ENCODE data around the gene CAPN2.

Gene CAPN2

GRCh38 chr1:223700942-223701637, 11.2 kb upstream of the CAPN2 start:
- in situ Hi-C loops (cut with MboI; ENCODE audit: low pct_unique_long_range_greater_than_20kb, low sequenced_read_pairs): no loop called here
- no peak for DNase-seq

- no peak for DNase-seq
- in situ Hi-C loops (cut with MboI; ENCODE audit: low pct_unique_long_range_greater_than_20kb, low sequenced_read_pairs): no loop called here
Measured at GRCh38 chr1:223702735-223703667, 9.3 kb upstream of the CAPN2 start.

- in situ Hi-C loops (cut with MboI; ENCODE audit: low pct_unique_long_range_greater_than_20kb, low sequenced_read_pairs): no loop called here
- DNase-seq: no peak
Measured at GRCh38 chr1:223703668-223704013, 8.7 kb upstream of the CAPN2 start.

DNA sequence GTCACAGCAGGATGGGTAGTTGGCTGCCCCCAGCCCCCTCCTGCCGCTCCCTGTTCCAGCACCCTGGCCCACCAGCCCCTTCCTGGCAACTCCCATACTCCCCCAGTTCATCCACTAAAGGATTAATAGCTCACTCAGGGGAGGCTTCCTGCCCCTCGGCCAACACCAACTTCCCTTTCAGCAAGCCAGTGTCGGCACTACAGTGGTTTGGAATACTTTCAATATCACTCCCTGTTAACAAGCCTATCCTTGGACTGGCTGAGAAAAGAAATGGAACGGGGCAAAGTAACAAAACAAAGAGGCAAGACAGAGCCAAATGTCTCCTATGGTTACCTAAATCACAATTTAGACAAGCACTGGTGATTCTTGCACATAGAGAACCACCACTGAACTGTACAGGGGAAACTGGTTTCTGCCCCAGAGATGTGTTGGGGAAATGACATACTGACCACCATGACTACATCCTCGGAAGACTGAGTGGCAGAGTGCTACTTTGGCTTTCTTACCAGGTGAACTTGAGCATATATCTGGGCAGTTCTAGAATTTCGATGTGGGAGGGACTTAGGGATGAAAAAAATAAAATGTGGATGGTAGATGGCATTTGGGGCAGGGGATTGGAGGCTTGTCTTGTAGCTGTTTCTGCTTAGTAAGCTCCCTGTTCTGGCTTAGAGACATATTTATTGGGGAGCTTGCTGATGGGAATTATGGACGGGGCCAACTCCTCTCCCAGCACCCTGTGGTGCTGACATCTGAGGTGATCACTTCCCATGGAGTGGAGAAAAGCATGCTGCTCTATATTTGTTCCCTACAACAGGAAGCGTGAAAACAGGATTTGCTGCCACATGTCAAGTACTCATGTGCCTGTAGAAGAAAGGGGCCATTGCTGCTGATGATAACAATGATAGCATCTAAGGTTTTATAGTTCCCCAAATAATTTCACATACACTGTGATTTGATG, 7.1 kb upstream of the CAPN2 start:
- in situ Hi-C loops (cut with MboI; ENCODE audit: low pct_unique_long_range_greater_than_20kb, low sequenced_read_pairs): no loop called here
- DNase-seq: peak; percentile 54

- in situ Hi-C loops (cut with MboI; ENCODE audit: low pct_unique_long_range_greater_than_20kb, low sequenced_read_pairs): no loop called here
- DNase-seq: no peak
Measured at GRCh38 chr1:223706077-223706973, 6.0 kb upstream of the CAPN2 start.

DNA sequence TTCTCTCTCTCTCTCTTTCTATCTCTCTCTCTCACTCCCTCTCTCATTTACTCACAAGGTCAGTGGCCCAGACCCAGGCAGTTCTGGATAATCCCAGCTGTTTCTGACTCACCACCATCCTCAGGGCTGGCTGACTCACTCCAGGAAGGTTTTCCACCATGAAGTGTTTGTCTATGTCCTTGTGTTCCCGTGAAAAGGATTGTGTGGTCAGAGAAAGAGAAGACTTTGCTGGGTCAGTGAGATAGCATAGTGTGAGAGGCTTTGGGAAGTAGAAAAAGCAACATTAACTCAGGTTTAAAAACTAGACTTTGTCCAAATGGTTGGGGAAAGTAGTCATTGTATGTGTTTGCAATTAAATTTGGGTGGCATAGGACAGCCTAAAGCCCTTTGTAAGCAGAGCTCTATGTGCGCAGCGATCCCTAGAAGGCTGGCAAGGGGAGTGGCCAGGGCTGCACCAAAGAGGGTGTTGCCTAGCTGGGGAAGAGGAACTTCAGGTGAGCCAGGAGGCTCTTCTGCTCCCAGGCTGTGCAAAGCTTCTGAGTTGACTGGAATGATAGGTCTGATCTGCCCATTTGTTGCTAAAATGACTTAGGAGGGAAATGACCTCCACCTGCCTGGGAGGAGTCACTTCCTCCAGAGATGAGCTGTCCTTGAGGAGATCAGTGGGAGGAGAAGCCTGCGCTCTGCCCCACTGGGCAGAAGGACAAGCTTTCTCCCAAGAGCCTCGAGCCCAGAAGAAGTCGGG, 4.9 kb upstream of the CAPN2 start:
- peak; percentile 39 for DNase-seq
- in situ Hi-C loops (cut with MboI; ENCODE audit: low pct_unique_long_range_greater_than_20kb, low sequenced_read_pairs): no loop called here

DNA sequence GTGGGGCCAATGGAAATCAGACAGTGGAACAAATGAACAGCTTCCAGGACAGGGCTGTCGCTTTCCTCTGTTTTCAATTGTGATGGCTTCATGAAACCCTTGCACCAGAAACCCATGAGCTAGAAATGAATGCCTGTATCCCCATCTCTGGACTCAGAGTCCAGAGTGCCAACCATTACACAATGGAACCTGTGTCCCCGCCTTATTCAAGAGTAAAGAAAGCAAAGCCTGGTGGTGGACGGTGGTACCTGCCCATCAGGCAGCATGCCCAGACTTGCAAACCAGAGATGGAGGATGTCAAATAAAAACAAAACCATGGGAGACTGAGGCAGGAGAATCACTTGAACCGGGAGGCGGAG, 4.4 kb upstream of the CAPN2 start:
- no peak for DNase-seq
- in situ Hi-C loops (cut with MboI; ENCODE audit: low pct_unique_long_range_greater_than_20kb, low sequenced_read_pairs): no loop called here

GRCh38 chr1:223708651-223709268, 3.6 kb upstream of the CAPN2 start:
- DNase-seq: no peak
- in situ Hi-C loops (cut with MboI; ENCODE audit: low pct_unique_long_range_greater_than_20kb, low sequenced_read_pairs): no loop called here

- in situ Hi-C loops (cut with MboI; ENCODE audit: low pct_unique_long_range_greater_than_20kb, low sequenced_read_pairs): no loop called here
Measured at GRCh38 chr1:223709598-223709997, 2.7 kb upstream of the CAPN2 start.

DNA sequence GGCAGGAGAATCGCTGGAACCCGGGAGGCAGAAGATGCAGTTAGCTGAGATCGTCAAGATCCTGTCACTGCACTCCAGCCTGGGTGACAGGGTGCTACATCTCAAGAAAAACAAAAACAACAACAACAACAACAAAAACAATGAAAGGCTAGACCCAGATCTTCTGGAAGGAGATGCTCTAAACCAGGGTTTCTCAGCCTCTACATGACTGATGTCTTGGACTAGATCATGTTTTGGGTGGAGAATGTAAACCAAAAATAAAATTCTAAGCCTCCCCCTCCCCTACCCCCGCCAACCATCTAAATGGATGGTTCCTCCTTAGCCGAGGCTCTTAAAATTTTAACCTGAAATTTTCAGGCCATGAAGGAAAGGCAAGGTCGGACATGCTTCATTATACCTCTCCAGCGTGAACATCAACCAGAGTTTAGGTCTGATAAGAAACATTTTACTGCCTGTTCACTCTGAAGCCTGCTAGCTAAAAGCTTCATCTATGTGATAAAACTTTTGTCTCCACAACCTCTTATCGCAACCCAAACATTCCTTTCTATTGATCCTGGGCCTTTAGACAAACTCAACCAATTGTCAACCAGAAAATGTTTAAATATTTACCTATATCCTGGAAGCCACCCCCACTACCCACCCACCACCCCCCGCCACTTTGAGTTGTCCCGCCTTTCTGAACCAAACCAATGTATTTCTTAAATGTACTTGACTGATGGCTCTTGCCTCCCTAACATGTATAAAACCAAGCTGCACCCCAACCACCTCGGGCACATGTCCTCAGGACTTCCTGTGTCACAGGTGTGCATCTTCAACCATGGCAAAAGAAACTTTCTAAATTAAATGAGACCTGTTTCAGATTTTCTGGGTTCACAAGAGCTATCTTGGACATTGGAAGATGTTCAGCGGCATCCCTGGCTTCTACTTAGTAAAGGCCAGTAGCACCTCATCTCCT, 1.9 kb upstream of the CAPN2 start:
- in situ Hi-C loops (cut with MboI; ENCODE audit: low pct_unique_long_range_greater_than_20kb, low sequenced_read_pairs): no loop called here
- no peak for DNase-seq

More at GRCh38 chr1:223709598-223709997, 2.7 kb upstream of the CAPN2 start:
- no peak for DNase-seq

DNA sequence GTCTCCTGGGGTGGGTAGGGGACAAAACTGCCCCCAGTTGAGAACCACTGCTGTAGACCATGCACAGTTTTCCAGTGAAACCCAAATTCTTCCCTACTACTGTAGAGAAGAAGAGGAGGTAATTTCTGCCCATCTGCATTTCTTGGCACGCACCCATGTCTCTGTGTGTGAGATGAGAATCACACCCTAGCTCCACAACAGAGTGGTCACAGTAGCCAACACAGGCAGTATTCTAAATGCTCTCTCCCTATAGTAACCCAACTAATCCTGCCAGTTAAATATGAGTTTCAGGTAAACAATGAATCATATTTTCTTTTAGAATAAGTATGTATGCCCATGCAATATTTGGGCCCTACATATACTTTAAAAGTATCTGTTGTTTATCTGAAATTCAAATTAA, 1.2 kb upstream of the CAPN2 start:
- in situ Hi-C loops (cut with MboI; ENCODE audit: low pct_unique_long_range_greater_than_20kb, low sequenced_read_pairs): no loop called here
- no peak for DNase-seq

DNA sequence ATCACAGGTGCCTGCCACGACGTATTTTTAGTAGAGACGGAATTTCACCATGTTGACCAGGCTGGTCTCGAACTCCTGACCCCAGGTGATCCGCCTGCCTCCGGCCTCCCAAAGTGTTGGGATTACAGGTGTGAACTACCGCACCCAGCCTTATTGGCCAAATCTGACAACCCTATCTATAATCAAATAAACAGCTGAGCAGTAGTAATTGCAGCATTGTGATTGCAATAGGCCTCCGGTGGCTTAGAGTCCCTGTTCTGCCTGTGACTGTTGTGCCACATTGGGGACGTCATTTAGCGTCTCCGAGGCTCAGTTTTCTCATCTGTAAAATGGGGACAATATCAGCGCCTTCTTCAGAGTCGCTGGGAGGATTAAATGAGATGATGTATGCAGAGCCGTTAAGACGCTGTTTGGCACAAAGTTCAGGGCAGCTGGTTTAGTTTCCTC, 569 bp upstream of the CAPN2 start:
- in situ Hi-C loops (cut with MboI; ENCODE audit: low pct_unique_long_range_greater_than_20kb, low sequenced_read_pairs): no loop called here

GRCh38 chr1:223712850-223713474, 623 bp downstream of the CAPN2 start:
- in situ Hi-C loops (cut with MboI; ENCODE audit: low pct_unique_long_range_greater_than_20kb, low sequenced_read_pairs): no loop called here
- peak; percentile 45 for DNase-seq

More for the DNA sequence above, 569 bp upstream of the CAPN2 start:
- DNase-seq: no peak

GRCh38 chr1:223713546-223714420, 1.4 kb downstream of the CAPN2 start:
- no peak for DNase-seq
- in situ Hi-C loops (cut with MboI; ENCODE audit: low pct_unique_long_range_greater_than_20kb, low sequenced_read_pairs): no loop called here

DNA sequence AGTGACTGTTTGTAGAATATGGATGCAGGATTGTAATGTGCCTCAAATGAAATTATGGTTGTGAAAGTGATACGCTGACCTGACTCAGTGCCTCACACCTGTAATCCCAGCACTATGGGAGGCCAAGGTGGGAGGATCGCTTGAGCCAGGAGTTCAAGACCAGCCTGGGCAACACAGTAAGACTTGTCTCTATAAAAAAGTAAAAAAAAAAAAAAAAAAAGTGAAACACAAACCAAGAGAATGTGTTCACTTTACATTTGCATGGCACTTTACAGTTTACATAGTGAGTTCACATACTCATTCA, 2.0 kb downstream of the CAPN2 start:
- DNase-seq: no peak
- in situ Hi-C loops (cut with MboI; ENCODE audit: low pct_unique_long_range_greater_than_20kb, low sequenced_read_pairs): no loop called here
